T-helper 17 cell (primary cell): ENCODE data around the gene SGK1. TPM values are rescaled to one million over a fixed set of nuclear protein-coding genes. Genes with fewer than 3 reads are reported as not detected.
A peak's percentile ranks its signal among the peaks of the same experiment; 100 is the strongest.

Source experiments
- ATAC-seq: fragments of 150-1000 bp; cut with Tn5 transposase; 2 replicates; pipeline ENCODE4 v1.10.0; 2021; ENCODE audit warnings: mild to moderate bottlenecking, moderate library complexity
- DNase-seq, 3 donors: peaks; one replicate each; pipeline versions ENCODE4 v3.0.0 to v3.0.0-alpha.2; 2020 to 2021
- H3K9me3 ChIP-seq: one replicate; pipeline ENCODE4 v1.7.0; 2013; ENCODE audit warnings: low read length, mild to moderate bottlenecking; ENCODE audit not compliant: control insufficient read depth, poor library complexity, severe bottlenecking
- H3K27ac Mint-ChIP-seq: one replicate; pipeline ENCODE4 v1.8.0; 2022; ENCODE audit warnings: mild to moderate bottlenecking, moderate library complexity, mixed read lengths
- H3K27me3 Mint-ChIP-seq: one replicate; pipeline ENCODE4 v1.8.0; 2022; ENCODE audit warnings: mixed read lengths
- H3K36me3 Mint-ChIP-seq: one replicate; pipeline ENCODE4 v1.8.0; 2022; ENCODE audit warnings: low read depth, mixed read lengths
- H3K4me1 Mint-ChIP-seq: one replicate; pipeline ENCODE4 v1.8.0; 2022; ENCODE audit warnings: mild to moderate bottlenecking, mixed read lengths
- H3K4me3 Mint-ChIP-seq: one replicate; pipeline ENCODE4 v1.8.0; 2022; ENCODE audit warnings: mild to moderate bottlenecking, moderate library complexity, mixed read lengths
- total RNA-seq, 4 donors: library from RNA in 2 of 4; stranded (reverse) in 2 of 4; gene quantifications; one replicate each; pipeline ENCODE4 v1.2.3 and lab custom pipeline; 2022 to 2026

SGK1 gene
- total RNA-seq: 100 to 1,000 TPM; 103 to 132 TPM
- 197 reads per million in 2 donors for total RNA-seq (lab: John Stamatoyannopoulos, UW)

- DNase-seq (peak in 1 of 3 donors; percentile 18), ATAC-seq (peak; percentile 82)
- H3K4me3 Mint-ChIP-seq: peak within 1 kb of the TSS; percentile 95
- peak within 1 kb of the TSS; percentile 41 for H3K27ac Mint-ChIP-seq
- peaks cover 29% of the 10 kb centered on the region for H3K27me3 Mint-ChIP-seq
- no peaks in the 10 kb centered on the region for H3K9me3 ChIP-seq
- no peaks in the 10 kb centered on the region for H3K36me3 Mint-ChIP-seq
- peaks cover 14% of the 10 kb centered on the region for H3K4me1 Mint-ChIP-seq
These were observed at the start of gene SGK1 for GRCh38 chr6:134317471-134318131. SGK1 (minus strand) TSS chr6:134318112; CDS start chr6:134317460, 652 bp downstream.

- H3K36me3 Mint-ChIP-seq: peaks cover 8% of the 10 kb centered on the region
- no peaks in the 10 kb centered on the region for H3K9me3 ChIP-seq
- ATAC-seq (no peak), DNase-seq (no peak)
- H3K4me3 Mint-ChIP-seq: no peak overlapping the region
- no peaks in the 10 kb centered on the region for H3K27me3 Mint-ChIP-seq
- peaks cover 8% of the 10 kb centered on the region for H3K4me1 Mint-ChIP-seq
- H3K27ac Mint-ChIP-seq: no peak overlapping the region
These were observed 45.6 kb upstream of the SGK1 start for GRCh38 chr6:134363323-134364039.

GRCh38 chr6:134361011-134361410 is 43.1 kb upstream of the SGK1 start:
- Mint-ChIP-seq H3K4me3 (no peak overlapping the region), H3K27me3 (no peaks in the 10 kb centered on the region), H3K27ac (peak overlapping the region; percentile 35), H3K36me3 (peaks cover 4% of the 10 kb centered on the region), H3K4me1 (peaks cover 4% of the 10 kb centered on the region)
- ATAC-seq: no peak
- H3K9me3 ChIP-seq: no peaks in the 10 kb centered on the region
- DNase-seq: no peak

- no peak for ATAC-seq
- no peak for DNase-seq
- peaks cover 4% of the 10 kb centered on the region for H3K36me3 Mint-ChIP-seq
- no peaks in the 10 kb centered on the region for H3K9me3 ChIP-seq
- H3K27me3 Mint-ChIP-seq: no peaks in the 10 kb centered on the region
- H3K4me3 Mint-ChIP-seq: no peak overlapping the region
- peaks cover 4% of the 10 kb centered on the region for H3K4me1 Mint-ChIP-seq
- no peak overlapping the region for H3K27ac Mint-ChIP-seq
These were observed 41.4 kb upstream of the SGK1 start for GRCh38 chr6:134359302-134359701.

GRCh38 chr6:134358320-134358719 is 40.4 kb upstream of the SGK1 start:
- Mint-ChIP-seq H3K27ac (no peak overlapping the region), H3K4me3 (no peak overlapping the region), H3K27me3 (no peaks in the 10 kb centered on the region), H3K4me1 (peaks cover 6% of the 10 kb centered on the region), H3K36me3 (peaks cover 4% of the 10 kb centered on the region)
- DNase-seq: no peak
- no peak for ATAC-seq
- no peaks in the 10 kb centered on the region for H3K9me3 ChIP-seq

- ATAC-seq: no peak
- Mint-ChIP-seq H3K36me3 (peaks cover 4% of the 10 kb centered on the region), H3K4me3 (no peak overlapping the region), H3K27ac (no peak overlapping the region), H3K27me3 (no peaks in the 10 kb centered on the region), H3K4me1 (peaks cover 12% of the 10 kb centered on the region)
- H3K9me3 ChIP-seq: no peaks in the 10 kb centered on the region
- no peak for DNase-seq
These were observed 39.1 kb upstream of the SGK1 start for GRCh38 chr6:134357022-134357487.

- Mint-ChIP-seq H3K36me3 (peaks cover 4% of the 10 kb centered on the region), H3K4me3 (no peak overlapping the region), H3K27ac (no peak overlapping the region), H3K4me1 (peaks cover 18% of the 10 kb centered on the region), H3K27me3 (no peaks in the 10 kb centered on the region)
- H3K9me3 ChIP-seq: no peaks in the 10 kb centered on the region
- no peak for DNase-seq
- ATAC-seq: no peak
These were observed 38.5 kb upstream of the SGK1 start for GRCh38 chr6:134356405-134356804.

GRCh38 chr6:134352786-134353480 is 35.0 kb upstream of the SGK1 start:
- Mint-ChIP-seq H3K4me1 (peaks cover 15% of the 10 kb centered on the region), H3K27ac (peak overlapping the region; percentile 86), H3K27me3 (no peaks in the 10 kb centered on the region), H3K36me3 (no peaks in the 10 kb centered on the region), H3K4me3 (no peak overlapping the region)
- ATAC-seq: no peak
- no peak for DNase-seq
- no peaks in the 10 kb centered on the region for H3K9me3 ChIP-seq

GRCh38 chr6:134351615-134352474 is 33.9 kb upstream of the SGK1 start:
- Mint-ChIP-seq H3K4me3 (peak overlapping the region; percentile 84), H3K27ac (peak overlapping the region; percentile 86)

GRCh38 chr6:134347885-134348805 is 30.2 kb upstream of the SGK1 start:
- no peaks in the 10 kb centered on the region for H3K9me3 ChIP-seq
- Mint-ChIP-seq H3K27me3 (no peaks in the 10 kb centered on the region), H3K4me1 (peaks cover 15% of the 10 kb centered on the region), H3K36me3 (no peaks in the 10 kb centered on the region), H3K27ac (no peak overlapping the region), H3K4me3 (no peak overlapping the region)
- DNase-seq (no peak), ATAC-seq (no peak)

More at GRCh38 chr6:134351615-134352474, 33.9 kb upstream of the SGK1 start:
- Mint-ChIP-seq H3K36me3 (no peaks in the 10 kb centered on the region), H3K27me3 (no peaks in the 10 kb centered on the region), H3K4me1 (peaks cover 15% of the 10 kb centered on the region)
- ATAC-seq (peak; percentile 30), DNase-seq (no peak)
- no peaks in the 10 kb centered on the region for H3K9me3 ChIP-seq

GRCh38 chr6:134346932-134347545 is 29.1 kb upstream of the SGK1 start:
- no peaks in the 10 kb centered on the region for H3K36me3 Mint-ChIP-seq
- no peaks in the 10 kb centered on the region for H3K27me3 Mint-ChIP-seq
- DNase-seq (no peak), ATAC-seq (no peak)
- H3K4me3 Mint-ChIP-seq: no peak overlapping the region
- H3K27ac Mint-ChIP-seq: no peak overlapping the region
- no peaks in the 10 kb centered on the region for H3K9me3 ChIP-seq
- H3K4me1 Mint-ChIP-seq: peaks cover 11% of the 10 kb centered on the region
